ENCODE data around the gene GZMA.

The GZMA gene

GRCh38 chr5:55154873-55155272 is 52.4 kb downstream of the GZMA start:
- TF ChIP-seq CTCF (conservative IDR thresholded peaks at IDR 0.05; ENCODE audit: low read depth, low read length), result no peak
- peak; percentile 79 for DNase-seq (ENCODE audit: low read depth)
- H3K4me3 ChIP-seq (ENCODE audit: low read depth, low read length), result no peak overlapping the region

Data from choroid plexus epithelial cell (primary cell).